OCI-LY1 (cell line): ENCODE data around the gene RTKN.

Source experiments
- H2AFZ ChIP-seq: fragments of 200-600 bp; sonication (generic), shearing (Covaris generic); 2 replicates; pipeline ENCODE4 v1.6.0; 2014; ENCODE audit warnings: antibody characterized with exemption, mild to moderate bottlenecking, low read length
- H3F3A ChIP-seq: fragments of 200-600 bp; sonication (generic), shearing (Covaris generic); 2 replicates; pipeline ENCODE4 v1.6.0; 2014; ENCODE audit warnings: mild to moderate bottlenecking, antibody characterized with exemption, low read length, moderate library complexity; ENCODE audit not compliant: insufficient read depth
- H3K27ac ChIP-seq: fragments of 200-600 bp; sonication (generic); 2 replicates; pipeline ENCODE4 v1.5.1; 2014; ENCODE audit warnings: low read length, mixed run types, mild to moderate bottlenecking, low read depth; ENCODE audit not compliant: poor library complexity, severe bottlenecking
- H3K27me3 ChIP-seq: fragments of 200-600 bp; sonication (generic); 2 replicates; pipeline ENCODE4 v1.6.0; 2014; ENCODE audit warnings: antibody characterized with exemption, mild to moderate bottlenecking, low read length, moderate library complexity; ENCODE audit not compliant: insufficient read depth
- H3K36me3 ChIP-seq: fragments of 200-600 bp; sonication (generic); 2 replicates; pipeline ENCODE4 v1.6.1; 2014; ENCODE audit warnings: mild to moderate bottlenecking, antibody characterized with exemption, low read length, moderate library complexity, mixed read lengths; ENCODE audit not compliant: insufficient read depth
- H3K4me1 ChIP-seq: fragments of 200-600 bp; sonication (generic); 2 replicates; pipeline ENCODE4 v1.5.1; 2014; ENCODE audit warnings: mild to moderate bottlenecking, low read length, moderate library complexity; ENCODE audit not compliant: insufficient read depth, severe bottlenecking
- H3K4me2 ChIP-seq: fragments of 200-600 bp; sonication (generic), shearing (Covaris generic); 2 replicates; pipeline ENCODE4 v1.6.1; 2014; ENCODE audit warnings: low read length
- H3K4me3 ChIP-seq: fragments of 200-600 bp; sonication (generic); 2 replicates; pipeline ENCODE4 v1.5.1; 2014; ENCODE audit warnings: low read length, low read depth, mild to moderate bottlenecking, mixed read lengths; ENCODE audit not compliant: poor library complexity, severe bottlenecking
- H3K79me2 ChIP-seq: fragments of 200-600 bp; shearing (Covaris generic); 2 replicates; pipeline ENCODE4 v1.6.1; 2016; ENCODE audit warnings: mixed run types, low read length, mixed read lengths; ENCODE audit not compliant: insufficient read depth
- H3K9ac ChIP-seq: fragments of 200-600 bp; sonication (generic), shearing (Covaris generic); 2 replicates; pipeline ENCODE4 v1.6.1; 2014; ENCODE audit warnings: mild to moderate bottlenecking, low read length, mixed read lengths
- H3K9me2 ChIP-seq: fragments of 200-600 bp; sonication (generic), shearing (Covaris generic); 2 replicates; pipeline ENCODE4 v1.6.1; 2014; ENCODE audit warnings: low read depth, mild to moderate bottlenecking, low read length, mixed read lengths
- H3K9me3 ChIP-seq: fragments of 200-600 bp; shearing (Covaris generic); 2 replicates; pipeline ENCODE4 v1.6.1; 2014; ENCODE audit warnings: low read length, mixed read lengths
- H4K20me1 ChIP-seq: fragments of 200-600 bp; sonication (generic), shearing (Covaris generic); 2 replicates; pipeline ENCODE4 v1.6.0; 2016; ENCODE audit warnings: mild to moderate bottlenecking, low read length; ENCODE audit not compliant: insufficient read depth
- CTCF ChIP-seq: fragments of 200-600 bp; sonication (generic), shearing (Covaris generic); IDR thresholded peaks from 2 replicates; pipeline ENCODE4 v1.5.1; 2017; ENCODE audit warnings: mild to moderate bottlenecking, antibody characterized with exemption, low read length, moderate library complexity, mixed read lengths
- EZH2 ChIP-seq: fragments of 200-600 bp; sonication (generic), shearing (Covaris generic); IDR thresholded peaks from 2 replicates; pipeline ENCODE4 v1.8.0; 2017; ENCODE audit warnings: borderline replicate concordance, mixed run types, mild to moderate bottlenecking, antibody characterized with exemption, low read length, moderate library complexity, mixed read lengths

The RTKN gene

GRCh38 chr2:74428675-74429074 is 13.1 kb downstream of the RTKN start:
- Histone ChIP-seq H3K79me2 (no peaks in the 10 kb centered on the region), H3K9ac (no peak overlapping the region), H2AFZ (no peak overlapping the region), H3K4me2 (no peak overlapping the region), H3K36me3 (no peaks in the 10 kb centered on the region), H4K20me1 (no peaks in the 10 kb centered on the region), H3F3A (no peaks in the 10 kb centered on the region), H3K4me3 (no peak overlapping the region), H3K27me3 (0 out of 2 replicates have a peak, but pooled peaks cover 4% of the 10 kb centered on the region), H3K9me3 (no peaks in the 10 kb centered on the region), H3K4me1 (no peaks in the 10 kb centered on the region), H3K9me2 (no peaks in the 10 kb centered on the region), H3K27ac (no peak overlapping the region)
- TF ChIP-seq CTCF (no peak), EZH2 (no peak)

GRCh38 chr2:74427551-74427950 is 14.2 kb downstream of the RTKN start:
- TF ChIP-seq CTCF (no peak), EZH2 (no peak)
- Histone ChIP-seq H3K27me3 (0 out of 2 replicates have a peak, but pooled peaks cover 2% of the 10 kb centered on the region), H3F3A (no peaks in the 10 kb centered on the region), H3K36me3 (no peaks in the 10 kb centered on the region), H3K4me1 (no peaks in the 10 kb centered on the region), H3K4me2 (no peak overlapping the region), H3K9me3 (no peaks in the 10 kb centered on the region), H3K9me2 (no peaks in the 10 kb centered on the region), H3K79me2 (no peaks in the 10 kb centered on the region), H3K4me3 (no peak overlapping the region), H3K27ac (no peak overlapping the region), H4K20me1 (no peaks in the 10 kb centered on the region), H2AFZ (no peak overlapping the region), H3K9ac (no peak overlapping the region)

GRCh38 chr2:74426181-74426758 is 15.5 kb downstream of the RTKN start:
- no peaks in the 10 kb centered on the region for H3F3A ChIP-seq
- no peak overlapping the region for H3K9ac ChIP-seq
- H3K4me1 ChIP-seq = peaks cover under 1% of the 10 kb centered on the region
- H2AFZ ChIP-seq = no peak overlapping the region
- no peaks in the 10 kb centered on the region for H4K20me1 ChIP-seq
- H3K79me2 ChIP-seq = no peaks in the 10 kb centered on the region
- no peak overlapping the region for H3K4me3 ChIP-seq
- H3K9me2 ChIP-seq = no peaks in the 10 kb centered on the region
- H3K9me3 ChIP-seq = no peaks in the 10 kb centered on the region
- H3K27me3 ChIP-seq = no peaks in the 10 kb centered on the region
- no peaks in the 10 kb centered on the region for H3K36me3 ChIP-seq
- no peak overlapping the region for H3K27ac ChIP-seq
- H3K4me2 ChIP-seq = no peak overlapping the region
- TF ChIP-seq EZH2 (no peak), CTCF (no peak)
